ENCODE results near the gene MICAL3.

GRCh38 chr22:17792299-17792698 is 232.1 kb downstream of the MICAL3 start:
- TF ChIP-seq TCF4 (CRISPR knock-in tag; IDR thresholded peaks at IDR 0.05; ENCODE audit: borderline replicate concordance) (no peak), ZFP3 (CRISPR knock-in tag; IDR thresholded peaks at IDR 0.05) (no peak), CREB5 (CRISPR knock-in tag; IDR thresholded peaks at IDR 0.05; ENCODE audit: low read depth) (no peak), ISL1 (CRISPR knock-in tag; IDR thresholded peaks at IDR 0.05) (no peak), PPARA (CRISPR knock-in tag; IDR thresholded peaks at IDR 0.05; ENCODE audit: borderline replicate concordance) (no peak), ZNF8 (CRISPR knock-in tag; IDR thresholded peaks at IDR 0.05) (no peak)
